ENCODE measurements around the gene AOPEP.

DNA sequence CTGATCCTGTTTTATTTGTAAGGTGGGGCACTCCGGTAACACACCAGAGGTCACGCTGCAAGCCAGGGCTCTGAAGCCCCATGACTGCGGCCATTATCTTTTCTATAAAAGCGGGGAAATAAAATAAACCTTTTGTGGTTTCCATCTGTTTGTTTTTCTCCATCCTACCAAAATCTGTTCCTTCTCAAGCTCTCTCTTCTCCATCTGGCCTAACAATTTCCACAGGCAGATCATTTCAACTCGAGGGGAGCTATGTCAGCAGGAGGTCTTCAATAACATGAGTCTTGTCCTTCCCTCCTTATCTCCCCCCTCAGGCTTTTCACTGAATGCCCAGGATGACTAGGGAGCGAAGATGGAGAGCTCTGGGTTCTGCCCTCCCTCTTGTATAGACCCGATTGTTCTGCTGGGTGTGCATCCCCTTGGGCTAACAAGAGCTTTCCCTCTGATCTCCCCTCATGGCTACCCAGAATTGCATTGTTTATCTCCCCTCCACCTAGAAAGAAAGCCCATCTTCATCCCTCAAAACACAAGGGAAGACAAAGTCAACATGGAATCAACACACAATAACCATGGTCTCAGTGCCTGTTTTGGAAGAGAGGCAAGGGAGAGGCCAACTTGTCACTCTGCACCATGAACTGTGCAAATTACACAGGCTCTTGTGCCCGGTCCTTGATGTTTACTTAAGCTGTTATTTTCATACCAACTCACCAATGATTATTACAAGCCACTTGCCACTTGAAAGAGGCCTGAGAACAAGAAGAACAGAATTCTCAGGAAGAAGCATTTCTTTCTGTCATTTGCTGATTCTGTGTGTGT, 403.2 kb downstream of the AOPEP start:
- no peak for TF ChIP-seq CTCF (IDR thresholded peaks at IDR 0.05; ENCODE audit: low read length)
- no peak for TF ChIP-seq EZH2 (IDR thresholded peaks at IDR 0.05; ENCODE audit: borderline replicate concordance, low read length)

All from OCI-LY1 (cell line).